Measurements from ENCODE around the gene ARHGAP6. TPM values are rescaled to one million over a fixed set of nuclear protein-coding genes. Genes with fewer than 3 reads are reported as not detected.

The ARHGAP6 gene
- total and polyA plus RNA-seq, 2 of the 13 experiments (the other 11 are each of a cell fraction or from before 2014, with no cell fraction given): 0.11 TPM; not detected in 1

GRCh38 chrX:11151799-11152559 lies 513.7 kb downstream of the ARHGAP6 start:
- BruUV-seq (replicated peaks): no TSS peak
- no peak for DNase-seq (ENCODE audit: low spot score)
- POLR2A ChIA-PET: no interaction called here
- no peaks in the 10 kb centered on the region for H3K36me3 ChIP-seq (replicated peaks in 1 of 2; ENCODE audit: control insufficient read depth in 1 of 2, insufficient read depth in 2 of 2, low read length in 2 of 2)
- no peak overlapping the region for H2AFZ ChIP-seq (ENCODE audit: low read length)
- no peaks in the 10 kb centered on the region for H3K4me1 ChIP-seq (ENCODE audit: insufficient read depth, low read length)
- in situ Hi-C loops (cut with HindIII; ENCODE audit: extremely low pct_ligation_motif_present, low pct_unique_long_range_greater_than_20kb): no loop called here
- 16% methylated on average over 4 of the region's 4 CpGs for WGBS (ENCODE audit: low lambda C conversion rate)
- FAIRE-seq: no peak
- H3K9ac ChIP-seq (ENCODE audit: insufficient read depth, low read depth, low read length): no peak overlapping the region
- H3K4me2 ChIP-seq (ENCODE audit: low read depth, low read length): no peak overlapping the region
- no peak overlapping the region for H3K27ac ChIP-seq (ENCODE audit: extremely low read length, insufficient read depth, low read length)
- intact Hi-C loops (cut with micrococcal nuclease; ENCODE audit: unreplicated experiment): no loop called here
- H3K27me3 ChIP-seq (ENCODE audit: control insufficient read depth in 1 of 2, insufficient read depth in 2 of 2, low read length in 2 of 2): no peaks in the 10 kb centered on the region
- H4K20me1 ChIP-seq (ENCODE audit: insufficient read depth, low read length): no peaks in the 10 kb centered on the region
- no peak for ATAC-seq
- CTCF ChIA-PET (ENCODE audit: low intra/inter-chr PET ratio, low total read pairs): no interaction called here
- TF ChIP-seq ZNF343 (CRISPR knock-in tag; IDR thresholded peaks at IDR 0.05) (no peak), JARID2 (CRISPR knock-in tag; IDR thresholded peaks at IDR 0.05; ENCODE audit: insufficient replicate concordance) (no peak), MXD4 (CRISPR knock-in tag; IDR thresholded peaks at IDR 0.05) (no peak), FOXC1 (CRISPR knock-in tag; IDR thresholded peaks at IDR 0.05; ENCODE audit: borderline replicate concordance) (no peak), ZNF33A (CRISPR knock-in tag; IDR thresholded peaks at IDR 0.05; ENCODE audit: borderline replicate concordance) (no peak), ZBTB42 (CRISPR knock-in tag; IDR thresholded peaks at IDR 0.05) (no peak)
- TF ChIP-seq, protein P1, sequence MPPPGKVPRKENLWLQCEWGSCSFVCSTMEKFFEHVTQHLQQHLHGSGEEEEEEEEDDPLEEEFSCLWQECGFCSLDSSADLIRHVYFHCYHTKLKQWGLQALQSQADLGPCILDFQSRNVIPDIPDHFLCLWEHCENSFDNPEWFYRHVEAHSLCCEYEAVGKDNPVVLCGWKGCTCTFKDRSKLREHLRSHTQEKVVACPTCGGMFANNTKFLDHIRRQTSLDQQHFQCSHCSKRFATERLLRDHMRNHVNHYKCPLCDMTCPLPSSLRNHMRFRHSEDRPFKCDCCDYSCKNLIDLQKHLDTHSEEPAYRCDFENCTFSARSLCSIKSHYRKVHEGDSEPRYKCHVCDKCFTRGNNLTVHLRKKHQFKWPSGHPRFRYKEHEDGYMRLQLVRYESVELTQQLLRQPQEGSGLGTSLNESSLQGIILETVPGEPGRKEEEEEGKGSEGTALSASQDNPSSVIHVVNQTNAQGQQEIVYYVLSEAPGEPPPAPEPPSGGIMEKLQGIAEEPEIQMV (CRISPR knock-in tag; IDR thresholded peaks at IDR 0.05; ENCODE audit: low read depth): no peak
- no peaks in the 10 kb centered on the region for H3K79me2 ChIP-seq (ENCODE audit: insufficient read depth, low read length)
- H3K9me3 ChIP-seq (ENCODE audit: low read length): no peaks in the 10 kb centered on the region
- no peak overlapping the region for H3K4me3 ChIP-seq (replicated peaks in 1 of 3; ENCODE audit: insufficient read depth in 1 of 3, low read depth in 2 of 3, low read length in 3 of 3)

Measured in HepG2 (cell line).